GM19468 (cell line): ENCODE measurements around the gene RASL10B.

Experiments used
- ATAC-seq: cut with Tn5 transposase; IDR thresholded peaks from one replicate; pipeline ENCODE4 v1.9.1; 2021; ENCODE audit warnings: mild to moderate bottlenecking, moderate library complexity, moderate number of reproducible peaks; ENCODE audit not compliant: unreplicated experiment; ENCODE audit errors: extremely low read depth

Gene RASL10B

DNA sequence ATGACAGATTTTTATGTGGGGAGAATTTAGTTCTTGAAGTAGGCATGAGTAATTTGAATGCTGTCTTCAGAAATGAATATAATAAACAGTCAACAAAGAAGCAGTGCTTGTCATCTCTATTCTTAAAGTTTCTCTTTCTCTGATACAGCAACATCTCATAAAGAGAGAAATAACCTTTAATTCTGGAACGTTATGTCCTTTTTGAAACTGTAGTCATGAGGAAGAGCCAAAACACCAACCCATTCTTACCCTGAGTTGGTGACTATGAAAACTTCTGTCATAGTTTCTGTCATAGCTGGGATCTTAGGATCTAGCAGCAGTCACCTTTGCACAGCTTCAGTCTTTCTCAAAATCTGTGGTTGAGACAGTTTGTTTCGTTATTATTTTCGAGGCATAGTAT, 15.3 kb upstream of the RASL10B start:
- no peak for ATAC-seq

GRCh38 chr17:35716897-35717465, 14.5 kb upstream of the RASL10B start:
- no peak for ATAC-seq

DNA sequence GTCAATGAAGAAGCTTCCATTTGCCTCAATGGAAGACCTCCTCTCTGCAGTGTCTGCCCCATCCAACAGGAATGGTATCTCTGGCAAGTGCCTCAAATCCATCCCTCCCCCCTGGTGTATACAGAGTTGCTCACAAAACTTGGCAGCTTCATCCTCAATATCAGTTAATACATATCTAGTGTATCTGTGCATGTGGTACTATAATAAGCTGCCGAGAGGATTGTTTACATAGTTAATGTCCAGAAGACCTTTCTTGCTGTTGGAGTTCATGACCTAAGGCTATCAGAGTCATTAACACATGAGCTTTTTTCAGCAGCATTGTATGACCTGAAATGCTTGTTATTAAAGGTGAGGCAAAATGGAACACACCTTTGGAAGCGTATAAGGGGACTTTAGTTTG, 14.0 kb upstream of the RASL10B start:
- no peak for ATAC-seq

DNA sequence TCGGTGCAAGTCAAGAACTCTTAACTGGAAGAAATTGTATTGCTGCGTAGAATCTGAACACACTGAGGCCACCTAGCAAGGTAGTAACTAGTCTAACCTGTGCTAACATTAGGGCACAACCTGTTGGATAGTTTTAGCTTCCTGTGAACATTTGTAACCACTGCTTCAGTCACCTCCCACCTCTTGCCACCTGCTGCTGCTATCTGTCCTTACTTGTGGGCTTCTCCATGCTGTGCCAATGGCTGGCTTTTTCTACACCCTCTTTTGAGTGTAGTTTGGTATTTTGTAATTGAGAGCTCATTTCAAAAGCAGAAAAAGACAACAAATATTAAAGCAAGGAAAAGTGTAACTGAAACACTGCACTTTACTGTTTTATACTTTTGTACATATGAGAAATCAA, 7.7 kb upstream of the RASL10B start:
- no peak for ATAC-seq

- ATAC-seq: no peak
Measured at GRCh38 chr17:35725058-35725457, 6.4 kb upstream of the RASL10B start.

DNA sequence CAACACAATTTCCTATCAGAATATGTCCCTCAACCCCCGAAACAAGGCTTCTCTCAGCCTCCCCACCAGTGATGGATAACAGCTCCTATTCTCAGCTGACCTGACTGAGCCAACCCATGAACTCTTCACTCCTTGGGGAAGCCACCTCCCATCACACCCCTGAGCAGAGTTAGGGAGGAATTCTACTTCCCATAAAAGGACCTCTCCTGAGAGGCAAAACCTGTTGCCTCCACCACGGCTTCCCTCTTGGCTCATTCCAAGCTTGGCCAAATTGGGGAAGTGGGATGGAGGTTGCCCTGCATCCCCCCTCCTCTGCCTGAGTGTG, 5.7 kb upstream of the RASL10B start:
- no peak for ATAC-seq

DNA sequence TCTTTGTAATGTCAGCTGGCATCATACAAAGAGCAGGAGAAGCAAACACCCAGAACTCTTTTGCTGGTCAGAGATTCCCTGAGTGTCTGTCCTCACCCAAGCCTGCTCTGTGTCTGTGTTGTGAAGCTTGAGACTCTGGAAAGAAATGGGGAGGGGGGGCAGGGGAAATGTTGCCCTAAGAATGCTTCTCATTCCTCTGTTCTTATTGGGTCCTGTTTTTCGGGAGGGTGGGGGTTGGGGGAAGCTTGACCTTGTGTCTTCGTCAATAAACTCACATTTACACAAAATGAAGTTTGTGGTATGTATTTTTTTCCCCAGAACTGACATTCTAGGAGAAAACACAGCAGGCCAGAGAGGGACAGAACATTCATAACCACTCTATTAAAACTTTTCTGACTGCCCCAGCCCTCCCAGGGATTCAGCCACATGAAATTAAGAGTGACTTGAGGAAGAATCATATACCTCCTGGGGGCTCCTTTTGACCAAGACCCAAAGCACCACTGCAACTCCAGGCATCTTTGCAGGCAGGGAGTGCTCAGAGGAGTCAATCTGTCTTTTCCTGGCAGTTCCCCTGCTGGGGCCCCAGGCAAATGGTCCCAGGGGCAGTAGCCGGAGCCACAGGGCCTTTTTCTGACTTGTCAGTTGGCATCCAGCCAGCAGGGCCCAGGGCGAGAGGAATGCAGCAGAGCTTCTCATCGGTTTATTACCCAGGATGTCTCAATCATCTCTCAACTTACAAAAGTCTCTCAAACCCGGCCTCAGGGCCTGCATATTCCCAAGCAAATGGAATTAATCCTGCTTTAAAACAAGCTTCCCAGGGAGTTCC, 5.1 kb upstream of the RASL10B start:
- no peak for ATAC-seq

- ATAC-seq: no peak
Measured at GRCh38 chr17:35726953-35727460, 4.4 kb upstream of the RASL10B start.

DNA sequence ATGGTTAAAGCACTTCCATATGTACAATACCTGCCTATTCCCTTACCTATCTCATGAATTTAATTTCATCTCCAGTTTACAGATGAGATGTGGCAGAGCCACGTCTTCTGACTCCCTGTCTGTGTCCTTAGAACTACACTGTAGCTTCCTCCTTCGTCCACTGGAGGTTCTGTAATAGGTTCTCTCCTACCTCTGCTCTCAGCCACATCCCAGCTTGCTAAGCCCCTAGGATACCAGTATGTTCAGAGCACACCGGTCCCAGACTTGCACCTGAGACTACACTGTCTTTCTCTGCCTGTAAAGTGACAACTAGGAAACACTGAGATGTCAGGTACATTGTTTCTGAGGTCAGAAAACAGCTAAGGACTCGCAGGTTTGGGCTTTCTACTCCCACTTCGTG, 3.8 kb upstream of the RASL10B start:
- no peak for ATAC-seq

DNA sequence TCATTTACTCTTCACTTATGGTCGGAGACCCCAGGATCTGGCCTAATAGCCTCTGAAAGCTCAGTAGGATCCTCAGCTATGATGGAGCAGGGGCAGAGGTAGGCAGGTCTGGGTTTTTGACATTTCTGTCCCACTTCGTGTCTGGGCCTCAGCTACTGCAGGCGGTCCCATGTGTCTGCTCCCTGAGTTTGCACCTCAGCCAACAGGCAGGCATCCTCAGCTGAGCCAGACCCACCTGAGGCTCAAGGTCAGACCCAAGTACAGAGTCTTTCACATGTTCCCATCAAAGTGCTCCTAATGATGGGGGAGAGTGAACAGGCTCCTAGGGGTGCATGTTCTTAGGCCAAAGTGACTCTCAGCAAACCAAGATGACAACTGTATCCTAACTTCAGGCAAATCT, 2.9 kb upstream of the RASL10B start:
- ATAC-seq: no peak

- ATAC-seq: no peak
Measured at GRCh38 chr17:35729405-35729833, 2.0 kb upstream of the RASL10B start.

DNA sequence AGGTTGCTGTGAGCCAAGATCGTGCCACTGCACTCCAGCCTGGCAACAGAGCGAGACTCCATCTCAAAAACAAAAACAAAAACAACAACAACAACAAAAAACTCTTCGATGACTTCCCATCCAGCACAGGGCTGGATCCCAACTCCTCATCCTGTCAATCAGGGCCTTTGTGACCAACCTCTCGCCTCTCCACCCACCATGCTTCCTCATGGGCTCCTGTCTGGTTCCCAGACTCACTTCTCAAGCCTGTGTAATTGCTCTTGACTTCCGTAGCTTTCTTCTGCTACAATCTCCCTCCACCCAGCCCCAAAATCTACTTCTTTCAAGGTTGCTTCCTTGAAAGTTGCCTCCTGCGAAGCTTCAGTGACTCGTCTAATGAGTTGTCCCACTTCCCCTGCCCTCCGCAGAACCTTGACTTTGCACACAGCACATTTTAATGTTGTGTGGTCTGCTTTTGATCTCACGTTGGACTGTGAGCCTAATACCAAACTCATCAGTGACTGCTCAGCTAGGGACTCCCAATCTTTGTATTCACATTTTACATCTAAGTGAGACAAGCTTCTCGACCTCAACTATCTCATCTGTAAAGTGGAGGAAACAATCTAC, 936 bp upstream of the RASL10B start:
- no peak for ATAC-seq

DNA sequence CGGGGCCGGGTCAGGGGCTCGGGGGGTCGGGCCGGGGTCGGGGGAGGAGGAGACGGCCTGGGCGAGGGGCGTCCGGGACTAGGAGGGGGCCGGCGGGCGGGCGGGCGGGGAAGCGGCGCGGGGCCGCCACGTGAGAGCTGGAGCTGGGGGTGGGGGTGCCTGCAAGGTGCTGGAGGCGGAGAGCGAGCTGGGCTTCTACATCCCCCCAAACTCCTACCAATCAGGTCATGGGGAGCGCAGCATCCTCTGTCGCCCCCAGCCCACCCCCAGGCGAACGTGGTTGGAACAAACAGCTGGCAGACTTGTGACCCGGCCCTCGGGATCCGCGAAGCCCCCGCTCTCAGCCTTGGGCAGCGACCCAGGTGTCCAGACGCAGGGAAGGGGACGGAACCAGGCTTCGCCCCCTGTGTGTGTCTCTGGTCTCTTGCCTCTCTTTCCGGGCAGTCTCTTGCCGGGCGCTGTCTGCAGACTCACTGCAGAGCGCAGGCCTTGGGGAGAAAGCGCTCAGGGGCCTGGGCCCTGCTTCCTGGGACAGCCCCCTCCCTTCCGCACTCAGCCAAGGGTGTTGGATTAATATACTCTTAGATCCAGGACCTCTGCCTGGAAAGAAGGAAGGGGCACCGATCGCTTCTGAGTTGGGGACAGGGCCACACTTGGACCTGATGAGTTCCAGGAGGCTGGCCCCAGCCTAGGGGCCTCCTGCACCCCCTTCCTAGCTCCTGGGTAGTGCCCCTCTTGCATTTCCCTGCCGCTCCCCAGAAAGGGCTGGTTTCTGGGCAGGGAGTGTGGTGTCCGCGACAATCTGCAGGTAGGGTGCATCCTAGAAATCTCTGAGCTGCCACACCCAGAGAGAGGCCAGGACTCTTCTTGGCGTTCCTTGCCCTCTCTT, 722 bp downstream of the RASL10B start:
- no peak for ATAC-seq

DNA sequence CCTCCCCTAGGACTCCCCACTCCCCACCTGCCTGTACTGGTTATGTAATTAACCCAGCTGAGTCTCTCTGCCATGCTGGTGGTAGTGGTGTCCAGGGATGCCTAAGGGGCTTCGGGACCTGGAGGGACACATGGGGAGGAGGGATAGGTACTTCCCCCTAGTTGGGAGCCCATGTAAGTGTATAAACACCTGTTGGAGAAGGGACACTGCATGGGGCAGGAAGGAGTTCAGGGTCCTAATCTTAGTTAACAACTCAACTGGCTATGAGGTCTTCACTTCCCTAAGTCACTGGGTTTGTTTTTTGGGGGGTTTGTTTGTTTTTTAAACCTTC, 1.3 kb downstream of the RASL10B start:
- no peak for ATAC-seq

DNA sequence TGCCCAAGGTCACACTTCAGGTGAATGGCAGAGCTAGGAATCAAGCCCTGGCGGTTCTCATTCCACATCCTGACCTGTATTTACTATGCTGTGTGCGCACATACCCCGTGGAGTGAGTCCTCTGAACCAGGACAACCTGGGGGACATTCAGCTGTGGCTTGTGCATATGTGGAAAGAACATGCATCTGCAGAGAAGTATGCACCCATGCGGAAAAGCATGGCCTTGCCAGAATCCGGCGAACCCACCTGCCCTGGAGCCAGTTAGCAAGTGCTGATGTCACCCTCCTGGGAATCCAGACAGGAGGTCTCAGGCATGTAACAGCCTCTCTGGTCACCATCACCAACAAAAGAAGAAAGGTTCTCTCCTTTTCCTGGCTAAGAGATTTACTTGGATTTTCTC, 1.9 kb downstream of the RASL10B start:
- ATAC-seq: no peak

DNA sequence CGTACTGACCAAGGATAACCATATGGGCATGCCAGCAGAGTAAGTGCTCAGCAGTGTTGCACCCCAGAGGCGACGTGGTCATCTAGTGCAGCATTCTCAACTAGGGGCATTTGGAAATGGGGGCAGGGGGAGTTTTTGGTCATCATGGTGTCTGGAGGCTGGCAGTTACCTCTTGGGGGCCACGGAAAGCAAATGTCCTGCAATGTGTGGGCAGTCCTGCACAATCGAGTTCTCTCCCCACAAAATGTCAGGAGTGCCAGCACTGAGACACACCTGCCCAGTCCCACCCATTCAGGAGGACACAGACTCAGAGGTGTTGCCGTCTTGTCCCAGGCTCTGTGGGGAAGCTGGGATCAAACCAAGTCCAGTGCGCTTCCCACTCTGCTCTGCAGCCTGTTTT, 3.0 kb downstream of the RASL10B start:
- ATAC-seq: no peak

DNA sequence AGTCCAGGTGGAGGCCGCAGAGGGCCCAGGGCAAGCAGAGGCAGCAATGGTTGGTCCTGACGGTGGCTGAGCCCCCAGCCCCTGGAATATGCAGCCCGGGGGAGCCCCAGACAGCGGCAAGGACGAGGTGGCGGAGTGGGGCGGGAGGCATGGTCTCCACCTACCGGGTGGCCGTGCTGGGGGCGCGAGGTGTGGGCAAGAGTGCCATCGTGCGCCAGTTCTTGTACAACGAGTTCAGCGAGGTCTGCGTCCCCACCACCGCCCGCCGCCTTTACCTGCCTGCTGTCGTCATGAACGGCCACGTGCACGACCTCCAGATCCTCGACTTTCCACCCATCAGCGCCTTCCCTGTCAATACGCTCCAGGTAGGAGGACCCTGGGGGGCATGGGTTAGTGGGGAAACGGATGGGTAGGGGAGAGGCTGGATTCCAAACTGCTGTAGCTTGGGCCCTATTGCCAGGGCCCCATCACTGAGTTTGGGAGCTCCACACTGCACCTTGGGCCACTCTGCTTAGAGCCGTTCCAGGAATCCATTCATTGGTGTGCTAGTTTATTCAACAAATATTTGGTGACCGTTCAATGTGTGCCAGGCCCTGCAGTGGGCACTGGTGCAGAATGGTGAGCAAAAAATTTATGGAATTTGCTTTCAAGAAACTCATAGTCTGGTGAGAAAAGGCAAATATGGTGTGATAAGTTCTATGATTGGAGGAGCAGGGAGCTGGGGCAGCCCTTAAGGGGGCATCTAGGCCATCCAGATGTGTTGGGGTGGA, 3.8 kb downstream of the RASL10B start:
- ATAC-seq: no peak

- ATAC-seq: no peak
Measured at GRCh38 chr17:35736236-35736635, 4.8 kb downstream of the RASL10B start.

DNA sequence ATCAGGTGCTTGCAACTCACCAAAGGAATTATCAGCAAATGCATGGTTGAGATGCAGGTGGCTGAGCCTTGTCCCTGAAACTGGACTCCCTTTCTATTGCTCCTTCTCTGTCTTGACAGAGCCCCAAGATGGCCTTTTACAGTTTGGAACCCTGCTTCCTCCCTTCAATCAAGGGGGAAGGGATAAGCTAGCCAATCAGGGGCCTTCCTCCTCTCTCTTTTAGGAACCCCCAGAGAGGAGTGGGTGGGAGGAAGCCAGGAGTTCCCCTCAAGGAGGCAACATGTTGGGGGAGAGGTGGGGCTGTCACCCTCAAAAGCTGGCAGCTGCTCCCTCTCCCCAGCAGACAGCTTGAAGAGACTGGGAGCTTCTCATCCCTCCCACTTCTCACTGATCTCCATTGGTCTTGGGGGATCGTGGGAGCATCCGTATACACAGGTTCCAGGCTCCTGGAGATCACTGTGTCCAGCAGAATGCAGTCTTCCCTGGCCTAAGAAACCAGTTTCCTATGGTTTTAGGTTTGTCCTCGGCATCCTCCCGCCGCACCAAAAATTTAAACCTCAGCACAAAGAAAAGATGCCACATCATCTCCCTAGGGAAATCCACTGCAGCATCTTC, 7.2 kb downstream of the RASL10B start:
- ATAC-seq: no peak

DNA sequence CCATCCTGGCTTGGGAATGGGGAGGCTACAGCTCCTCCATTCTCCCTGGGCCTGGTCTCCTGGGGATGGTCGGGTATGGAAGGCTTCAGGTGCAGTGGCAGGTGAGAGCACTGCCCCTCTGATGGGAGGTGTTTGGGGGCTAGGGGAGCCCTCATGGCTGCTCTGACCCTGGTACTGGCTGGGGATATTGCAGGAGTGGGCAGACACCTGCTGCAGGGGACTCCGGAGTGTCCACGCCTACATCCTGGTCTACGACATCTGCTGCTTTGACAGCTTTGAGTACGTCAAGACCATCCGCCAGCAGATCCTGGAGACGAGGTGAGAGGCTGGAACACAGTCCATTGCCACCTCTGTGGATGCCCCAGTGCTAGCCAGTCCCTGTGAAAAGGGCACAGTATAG, 8.8 kb downstream of the RASL10B start:
- ATAC-seq: no peak
